ENCODE measurements around the gene DEFB113.
"Not testable (repeated sequence)": the region's sequence is repeated elsewhere in the genome, so short reads cannot be mapped to it uniquely, and the experiment has no call there.

DEFB113 gene, protein sequence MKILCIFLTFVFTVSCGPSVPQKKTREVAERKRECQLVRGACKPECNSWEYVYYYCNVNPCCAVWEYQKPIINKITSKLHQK

GRCh38 chr6:49969605-49970004 lies at the start of gene DEFB113:
TSS of gene DEFB113 (minus strand) at chr6:49969625. CDS start at chr6:49969625, 0 bp downstream.
- DNase-seq (ENCODE audit: insufficient read length, low spot score), result no peak
- FAIRE-seq, result no peak

DNA sequence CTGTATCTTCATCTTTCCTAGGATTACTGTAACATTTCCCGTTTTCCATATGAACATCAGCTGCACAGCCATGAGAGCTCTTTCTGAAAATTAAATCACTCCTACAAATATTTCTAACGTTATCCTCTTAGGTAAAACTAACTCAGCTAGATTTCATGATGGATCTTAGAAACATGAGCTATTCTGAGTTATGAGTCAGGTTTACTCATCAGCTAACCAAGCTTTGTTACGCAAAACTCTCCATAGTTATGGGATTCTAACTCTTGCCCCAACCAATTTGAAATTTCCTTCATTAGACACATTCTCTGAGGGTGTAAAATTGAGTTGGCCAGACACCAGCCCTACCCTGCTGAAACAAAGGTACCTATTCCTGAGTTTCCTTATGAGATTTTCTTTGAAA lies 38.4 kb upstream of the DEFB113 start:
- DNase-seq (ENCODE audit: insufficient read length, low spot score), result no peak
- no peak for FAIRE-seq

GRCh38 chr6:50003139-50003538 lies 33.7 kb upstream of the DEFB113 start:
- no peak for DNase-seq (ENCODE audit: insufficient read length, low spot score)
- FAIRE-seq, result no peak

DNA sequence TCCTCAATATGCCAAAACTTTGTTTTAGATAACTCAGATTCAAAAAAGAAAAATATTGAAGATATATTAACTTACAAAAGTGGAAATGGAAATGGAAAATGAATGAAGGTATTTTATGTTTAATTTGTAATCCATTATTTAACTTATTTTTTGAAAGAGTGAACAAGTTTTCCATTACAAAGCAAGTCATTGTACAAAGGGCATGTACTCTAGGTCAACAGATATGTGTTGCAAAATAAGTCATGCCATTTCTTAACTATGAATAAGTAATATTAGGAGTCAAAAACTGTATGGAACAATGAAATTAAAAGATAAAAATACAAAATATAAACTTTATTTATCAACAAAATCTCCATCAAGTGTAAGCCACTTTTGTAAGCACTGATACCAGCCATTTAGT lies 25.9 kb upstream of the DEFB113 start:
- DNase-seq (ENCODE audit: insufficient read length, low spot score) (no peak), FAIRE-seq (no peak)

DNA sequence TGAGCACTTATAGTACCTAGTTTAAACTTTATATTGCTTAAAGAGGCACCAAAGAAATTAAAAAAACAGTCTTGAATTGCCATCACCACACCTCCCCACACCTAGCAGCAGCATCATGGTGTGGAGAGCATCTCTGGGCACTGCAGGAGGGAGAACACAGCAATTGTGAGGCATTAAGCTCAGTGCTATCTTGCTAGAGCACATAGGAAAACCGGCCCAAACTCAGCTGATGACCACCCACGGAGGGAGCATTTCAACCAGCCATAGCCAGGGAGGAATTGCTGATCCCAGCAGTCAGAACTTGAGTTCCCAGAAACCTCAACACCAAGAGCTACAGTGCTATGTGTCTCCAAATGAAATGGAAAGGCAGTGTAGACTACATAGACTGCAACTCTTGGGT lies 19.5 kb upstream of the DEFB113 start:
- FAIRE-seq, result no peak
- DNase-seq (ENCODE audit: insufficient read length, low spot score), result no peak

- DNase-seq (ENCODE audit: insufficient read length, low spot score) (no peak), FAIRE-seq (no peak)
Measured at GRCh38 chr6:49987749-49988148, 18.3 kb upstream of the DEFB113 start.

DNA sequence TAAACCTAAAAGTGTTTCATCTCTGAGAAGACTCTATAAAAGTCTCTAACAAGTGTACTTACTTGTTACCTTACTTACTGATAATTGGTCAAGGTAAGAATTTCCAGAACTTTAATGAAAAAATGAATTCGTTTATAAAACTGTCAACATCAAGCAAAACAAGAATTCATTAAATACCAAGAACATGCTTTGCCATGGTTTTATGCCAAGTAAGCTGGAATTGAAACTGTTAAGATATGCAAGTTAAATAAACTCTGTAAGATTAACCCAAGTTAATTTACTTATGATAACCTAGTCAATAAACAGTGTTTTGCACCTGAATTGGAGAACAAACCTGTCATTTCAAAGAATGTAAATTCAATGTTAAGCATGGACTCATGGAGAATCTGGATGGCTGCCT lies 17.1 kb upstream of the DEFB113 start:
- no peak for FAIRE-seq
- DNase-seq (ENCODE audit: insufficient read length, low spot score), result no peak

- FAIRE-seq, result no peak
- no peak for DNase-seq (ENCODE audit: insufficient read length, low spot score)
Measured at GRCh38 chr6:49982046-49982445, 12.6 kb upstream of the DEFB113 start.

- DNase-seq (ENCODE audit: insufficient read length, low spot score), result no peak
Measured at GRCh38 chr6:49980898-49981297, 11.5 kb upstream of the DEFB113 start.

GRCh38 chr6:49979584-49979983 lies 10.2 kb upstream of the DEFB113 start:
- FAIRE-seq, result peak; percentile 75
- DNase-seq (ENCODE audit: insufficient read length, low spot score), result no peak

More at GRCh38 chr6:49980898-49981297, 11.5 kb upstream of the DEFB113 start:
- peak; percentile 8 for FAIRE-seq

DNA sequence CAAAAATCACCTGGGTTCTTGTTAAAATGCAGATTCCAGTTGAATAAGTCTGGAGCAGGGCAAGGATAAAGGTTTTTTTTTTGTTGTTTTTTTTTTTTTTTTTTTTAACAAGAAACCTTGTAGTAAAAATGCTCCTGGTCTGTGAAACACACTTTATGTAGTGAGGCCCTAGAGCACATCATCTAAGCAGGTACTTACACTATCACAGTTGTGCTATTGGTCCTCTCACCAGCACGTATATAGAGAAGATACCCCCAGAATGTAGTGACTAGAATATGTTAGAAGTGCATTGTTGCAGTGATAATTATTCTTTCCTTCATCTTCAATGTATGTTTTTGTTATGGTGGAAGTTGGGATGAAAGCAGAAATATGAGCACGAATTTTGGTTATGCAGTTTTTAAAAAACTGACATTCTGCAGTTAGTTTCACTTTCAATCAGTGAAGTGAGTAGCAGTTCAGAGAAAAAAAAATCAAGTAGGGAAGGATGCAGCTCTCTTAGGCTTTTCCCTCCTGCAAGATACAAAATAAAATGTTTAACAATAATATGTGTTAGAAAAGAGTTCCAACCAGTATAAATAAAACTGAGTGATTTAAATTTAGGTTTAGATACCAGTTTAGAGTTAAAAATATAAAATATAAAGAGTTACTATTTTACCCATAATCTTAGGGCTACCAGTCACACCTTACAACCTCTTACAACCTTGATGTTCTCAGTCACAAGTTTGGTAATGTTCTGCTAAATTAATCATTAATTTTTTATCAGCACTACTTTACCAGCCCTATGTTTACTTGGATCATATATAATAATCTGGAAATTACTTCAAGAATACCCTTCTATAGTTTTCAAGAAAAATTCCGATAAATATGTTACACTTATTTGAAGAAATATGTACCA lies 9.2 kb upstream of the DEFB113 start:
- FAIRE-seq (peak; percentile 44), DNase-seq (ENCODE audit: insufficient read length, low spot score) (no peak)

DNA sequence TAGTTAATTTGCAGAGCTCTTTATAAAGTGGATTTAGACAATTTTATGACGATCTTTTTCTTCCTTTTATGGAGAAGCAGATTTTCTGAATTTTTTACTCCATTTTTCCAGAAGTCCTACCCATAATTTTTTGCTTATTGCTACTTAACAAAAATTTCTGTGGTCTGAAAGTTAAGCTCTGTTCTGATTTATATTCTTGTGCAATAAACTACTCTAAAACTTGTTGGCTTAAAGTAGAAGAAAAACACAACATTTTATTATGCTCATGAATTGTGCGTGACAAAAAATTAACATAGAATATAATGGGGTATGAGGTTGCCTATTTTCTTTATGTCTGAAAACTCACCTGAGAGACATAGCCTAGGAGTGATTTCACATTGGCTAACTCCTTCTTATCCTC lies 2.6 kb downstream of the DEFB113 start:
- DNase-seq (ENCODE audit: insufficient read length, low spot score), result no peak
- FAIRE-seq, result no peak

DNA sequence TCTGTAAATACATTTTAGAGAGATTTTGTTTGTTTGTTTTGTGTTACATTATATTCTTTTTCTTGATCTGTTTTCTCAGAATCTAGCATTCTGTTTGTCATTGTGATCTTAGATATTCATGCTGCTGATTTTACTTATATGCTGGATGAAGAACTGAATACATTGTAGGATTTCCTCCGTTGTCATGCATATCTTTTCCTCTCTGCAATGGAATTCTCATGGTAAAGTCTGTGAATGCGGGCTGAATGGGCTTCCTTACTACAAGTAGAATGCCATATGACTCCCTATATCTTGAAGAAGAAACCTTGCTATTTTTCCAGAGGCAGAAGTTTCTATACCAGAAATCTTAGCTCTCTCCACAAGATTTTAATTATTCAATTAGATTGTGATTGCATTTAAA lies 3.1 kb downstream of the DEFB113 start:
- DNase-seq (ENCODE audit: insufficient read length, low spot score), result no peak

GRCh38 chr6:49964064-49964463 lies 5.4 kb downstream of the DEFB113 start, which contains the start of gene DEFB114:
TSS of gene DEFB114 (minus strand) at chr6:49964164. CDS start at chr6:49964105, 59 bp downstream.
- FAIRE-seq, result no peak
- DNase-seq (ENCODE audit: insufficient read length, low spot score), result no peak

More for the DNA sequence above, 3.1 kb downstream of the DEFB113 start:
- FAIRE-seq, result no peak

GRCh38 chr6:49958180-49958579 lies 11.2 kb downstream of the DEFB113 start:
- DNase-seq (ENCODE audit: insufficient read length, low spot score) (no peak), FAIRE-seq (no peak)

- DNase-seq (ENCODE audit: insufficient read length, low spot score) (no peak), FAIRE-seq (no peak)
Measured at GRCh38 chr6:49955847-49956246, 13.6 kb downstream of the DEFB113 start.

DNA sequence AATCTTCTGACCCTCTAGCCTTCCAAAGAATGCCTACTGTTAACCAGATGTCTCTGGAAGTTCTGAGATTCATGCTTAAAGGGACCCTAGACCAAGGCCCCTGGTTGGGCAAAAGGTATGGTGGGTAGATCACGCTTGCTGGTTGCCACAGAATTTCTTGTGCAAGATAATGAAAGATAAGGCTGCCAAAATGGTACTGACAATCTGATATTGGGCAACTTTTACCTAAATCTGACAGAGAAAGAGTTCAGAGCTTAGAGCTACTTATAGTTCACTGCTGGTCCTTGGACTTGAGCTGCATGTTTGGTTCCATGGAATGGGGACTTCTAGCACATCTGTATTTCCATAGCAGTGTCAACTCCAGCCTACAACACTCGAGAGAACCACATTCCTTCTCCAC lies 17.5 kb downstream of the DEFB113 start:
- FAIRE-seq, result no peak
- DNase-seq (ENCODE audit: insufficient read length, low spot score), result no peak

GRCh38 chr6:49950415-49950751 lies 19.0 kb downstream of the DEFB113 start:
- FAIRE-seq, result no peak
- DNase-seq (ENCODE audit: insufficient read length, low spot score), result no peak

DNA sequence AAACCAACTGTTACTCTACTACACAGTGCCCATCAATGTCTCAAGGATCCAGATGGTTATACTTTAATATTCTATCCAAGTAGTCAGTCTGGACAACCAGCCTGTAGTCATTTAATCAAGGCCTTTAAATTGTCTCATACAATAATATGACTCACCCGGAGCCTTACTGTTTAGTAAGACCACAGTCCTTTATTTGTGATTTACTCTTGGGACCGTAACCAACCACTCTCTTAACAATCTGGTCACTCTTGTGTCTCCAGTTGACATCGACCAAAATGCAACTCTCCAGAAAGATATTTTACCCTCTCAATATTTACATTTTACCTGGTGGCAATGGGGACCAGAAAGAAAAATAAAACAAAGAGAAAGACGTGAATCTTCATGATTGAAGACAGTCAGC lies 20.4 kb downstream of the DEFB113 start:
- no peak for FAIRE-seq

GRCh38 chr6:49946835-49947234 lies 22.6 kb downstream of the DEFB113 start:
- DNase-seq (ENCODE audit: insufficient read length, low spot score), result no peak

More for the DNA sequence above, 20.4 kb downstream of the DEFB113 start:
- no peak for DNase-seq (ENCODE audit: insufficient read length, low spot score)

DNA sequence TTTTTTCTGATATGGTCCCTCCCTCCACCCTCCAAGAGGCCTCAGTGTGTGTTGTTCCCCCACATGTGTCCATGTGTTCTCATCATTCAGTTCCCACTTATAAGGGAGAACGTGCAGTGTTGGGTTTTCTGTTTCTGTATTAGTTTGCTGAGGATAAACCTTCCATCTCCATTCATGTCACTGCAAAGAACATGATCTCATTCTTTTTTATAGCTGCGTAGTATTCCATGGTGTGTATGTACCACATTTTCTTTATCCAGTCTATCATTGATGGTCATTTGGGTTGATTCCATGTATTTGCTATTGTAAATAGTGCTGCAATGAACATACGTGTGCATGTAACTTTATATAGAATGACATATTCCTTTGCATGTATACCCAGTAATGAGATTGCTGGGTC lies 25.4 kb downstream of the DEFB113 start:
- not testable (repeated sequence) for FAIRE-seq; DNase-seq (ENCODE audit: insufficient read length, low spot score)

More at GRCh38 chr6:49946835-49947234, 22.6 kb downstream of the DEFB113 start:
- no peak for FAIRE-seq

DNA sequence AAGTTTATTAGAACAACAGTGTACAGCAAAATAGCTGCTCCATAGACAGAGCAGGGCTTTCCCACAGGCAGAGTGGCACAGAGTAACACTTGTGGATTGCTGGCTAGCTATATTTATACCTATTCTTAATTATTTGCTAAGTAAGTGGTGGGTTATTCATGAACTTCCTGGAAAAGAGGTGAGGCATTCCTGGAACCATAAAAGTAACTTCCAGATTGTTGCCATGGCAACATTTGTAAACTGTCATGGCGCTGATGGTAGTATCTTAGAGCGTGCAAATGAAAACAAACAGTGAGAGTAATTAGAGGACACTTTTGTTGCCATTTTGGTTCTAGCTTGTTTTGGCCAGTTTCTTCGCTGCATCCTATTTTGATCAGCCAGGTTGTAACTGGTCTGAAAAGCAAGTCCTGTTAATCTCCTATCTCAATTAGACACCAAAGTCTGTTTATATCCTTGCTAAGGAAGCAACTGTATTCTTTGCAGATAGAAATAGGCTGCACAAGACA lies 29.4 kb downstream of the DEFB113 start:
- FAIRE-seq, result no peak
- no peak for DNase-seq (ENCODE audit: insufficient read length, low spot score)
